Panc1 (cell line): ENCODE measurements around the gene CFAP221. TPM values are rescaled to one million over a fixed set of nuclear protein-coding genes. Genes with fewer than 3 reads are reported as not detected.

Source experiments
- ATAC-seq: fragments of 200-7000 bp; cut with Tn5 transposase; 2 replicates; pipeline ENCODE4 v1.9.1; 2020; ENCODE audit warnings: mild to moderate bottlenecking, moderate library complexity
- BruUV-seq: library from RNA; stranded (reverse); fragments of 400-500 nt; replicated peaks from 2 replicates; lab custom pipeline; 2021; lab: Mats Ljungman, UMichigan
- CTCF ChIA-PET: fragments of 300-600 bp; sonication (Branson Sonifier 250); formaldehyde crosslinking; loops from one replicate; lab custom pipeline; 2022; ENCODE audit warnings: antibody characterized with exemption; lab: Charles Lee
- POLR2A ChIA-PET: fragments of 300-600 bp; sonication (Branson Sonifier 250); formaldehyde crosslinking; loops from one replicate; lab custom pipeline; 2022; ENCODE audit warnings: antibody characterized with exemption; lab: Charles Lee
- DNase-seq: peaks from one replicate; pipeline ENCODE4 v3.0.0-alpha.2; 2010; ENCODE audit warnings: low read depth, low spot score
- H3K27ac ChIP-seq: 2 replicates; pipeline ENCODE4 v1.5.1; 2011; ENCODE audit warnings: mild to moderate bottlenecking, low read length, inconsistent platforms
- H3K27me3 ChIP-seq: fragments of 200-500 bp; sonication (Bioruptor generic); 2 replicates; pipeline ENCODE4 v1.6.0; 2014; ENCODE audit warnings: low read length, inconsistent platforms; ENCODE audit not compliant: control insufficient read depth, insufficient read depth
- H3K36me3 ChIP-seq: fragments of 200-500 bp; sonication (Bioruptor generic); 2 replicates; pipeline ENCODE4 v1.5.1; 2014; ENCODE audit warnings: inconsistent platforms, mild to moderate bottlenecking, low read length, moderate library complexity; ENCODE audit not compliant: control insufficient read depth, insufficient read depth
- H3K4me1 ChIP-seq: 2 replicates; pipeline ENCODE4 v1.5.1; 2011; ENCODE audit warnings: inconsistent platforms, mild to moderate bottlenecking, low read length, moderate library complexity; ENCODE audit not compliant: control insufficient read depth, insufficient read depth
- H3K4me3 ChIP-seq, 2 experiments: 2 replicates each; pipeline ENCODE4 v1.5.1; 2011 to 2012; ENCODE audit warnings: low read depth in 2 of 2, low read length in 2 of 2, mild to moderate bottlenecking in 2 of 2, inconsistent platforms in 1 of 2, moderate library complexity in 1 of 2
- H3K9me3 ChIP-seq: fragments of 200-500 bp; sonication (Bioruptor generic); 2 replicates; pipeline ENCODE4 v1.5.1; 2014; ENCODE audit warnings: low read depth, mild to moderate bottlenecking, inconsistent platforms, low read length, moderate library complexity; ENCODE audit not compliant: control insufficient read depth, insufficient read depth
- POLR2AphosphoS5 ChIP-seq: IDR thresholded peaks from 2 replicates; pipeline ENCODE4 v1.6.1; 2012; ENCODE audit warnings: mild to moderate bottlenecking, low read depth, low read length, moderate library complexity
- SIN3A ChIP-seq: IDR thresholded peaks from 2 replicates; pipeline ENCODE4 v1.6.1; 2012; ENCODE audit warnings: low read depth, mild to moderate bottlenecking, low read length, moderate library complexity, borderline replicate concordance; ENCODE audit not compliant: insufficient read depth
- TCF7L2 ChIP-seq: IDR thresholded peaks from 2 replicates; pipeline ENCODE4 v1.6.1; 2011; ENCODE audit warnings: mild to moderate bottlenecking, low read depth, low read length, inconsistent platforms
- in situ Hi-C: cut with HindIII; loops from 2 replicates; pipeline ENCODE4 v1.10.0; 2016; ENCODE audit warnings: low sequenced_read_pairs, low pct_unique_long_range_greater_than_20kb
- intact Hi-C: fragments of 100-400 bp; cut with micrococcal nuclease; formaldehyde crosslinking; loops from one replicate; pipeline ENCODE4 v1.10.0; 2022; ENCODE audit not compliant: unreplicated experiment
- total RNA-seq: library from RNA; stranded (reverse); gene quantifications from one replicate; pipeline ENCODE4 v1.2.1, GENCODE V29; 2021; ENCODE audit not compliant: unreplicated experiment
- TF ChIP-seq, protein P1 (sequence below): fragments of 450-650 bp; IDR thresholded peaks from 2 replicates; pipeline ENCODE4 v1.5.1; 2017; ENCODE audit warnings: mild to moderate bottlenecking
- TF ChIP-seq, protein P2 (sequence below), 2 experiments: IDR thresholded peaks; 2 replicates each; pipeline ENCODE4 v1.6.1; 2011 to 2012; ENCODE audit warnings: low read depth in 2 of 2, control low read depth in 1 of 2, low read length in 1 of 2, mild to moderate bottlenecking in 1 of 2, moderate library complexity in 1 of 2; ENCODE audit not compliant: insufficient read depth in 1 of 2

The CFAP221 gene
- total RNA-seq, 1 experiment from 2014 or later: not detected

DNA sequence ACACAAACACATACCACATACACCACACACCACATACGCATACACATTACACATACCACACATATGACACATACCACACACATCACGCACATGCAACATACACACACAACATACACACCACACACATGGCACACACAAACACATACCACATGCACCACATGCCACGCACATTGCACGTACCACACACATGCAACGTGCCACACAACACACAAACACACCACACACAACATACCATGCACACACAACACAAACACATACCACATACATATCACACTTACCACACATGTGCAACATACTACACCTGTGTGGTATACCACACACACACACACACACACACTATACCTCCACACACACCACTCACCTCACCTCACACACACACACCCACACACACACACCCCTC, 149.7 kb downstream of the CFAP221 start:
- no TSS peak for BruUV-seq
- H3K9me3 ChIP-seq: no peaks in the 10 kb centered on the region
- H3K36me3 ChIP-seq: no peaks in the 10 kb centered on the region
- TF ChIP-seq, protein P1, sequence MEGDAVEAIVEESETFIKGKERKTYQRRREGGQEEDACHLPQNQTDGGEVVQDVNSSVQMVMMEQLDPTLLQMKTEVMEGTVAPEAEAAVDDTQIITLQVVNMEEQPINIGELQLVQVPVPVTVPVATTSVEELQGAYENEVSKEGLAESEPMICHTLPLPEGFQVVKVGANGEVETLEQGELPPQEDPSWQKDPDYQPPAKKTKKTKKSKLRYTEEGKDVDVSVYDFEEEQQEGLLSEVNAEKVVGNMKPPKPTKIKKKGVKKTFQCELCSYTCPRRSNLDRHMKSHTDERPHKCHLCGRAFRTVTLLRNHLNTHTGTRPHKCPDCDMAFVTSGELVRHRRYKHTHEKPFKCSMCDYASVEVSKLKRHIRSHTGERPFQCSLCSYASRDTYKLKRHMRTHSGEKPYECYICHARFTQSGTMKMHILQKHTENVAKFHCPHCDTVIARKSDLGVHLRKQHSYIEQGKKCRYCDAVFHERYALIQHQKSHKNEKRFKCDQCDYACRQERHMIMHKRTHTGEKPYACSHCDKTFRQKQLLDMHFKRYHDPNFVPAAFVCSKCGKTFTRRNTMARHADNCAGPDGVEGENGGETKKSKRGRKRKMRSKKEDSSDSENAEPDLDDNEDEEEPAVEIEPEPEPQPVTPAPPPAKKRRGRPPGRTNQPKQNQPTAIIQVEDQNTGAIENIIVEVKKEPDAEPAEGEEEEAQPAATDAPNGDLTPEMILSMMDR: no peak
- in situ Hi-C loops: no loop called here
- CTCF ChIA-PET: no interaction called here
- intact Hi-C loops: no loop called here
- H3K4me1 ChIP-seq: no peaks in the 10 kb centered on the region
- DNase-seq: no peak
- no peak overlapping the region for H3K27ac ChIP-seq
- ATAC-seq: no peak
- POLR2A ChIA-PET: no interaction called here
- no peaks in the 10 kb centered on the region for H3K27me3 ChIP-seq
- H3K4me3 ChIP-seq: no peak overlapping the region

DNA sequence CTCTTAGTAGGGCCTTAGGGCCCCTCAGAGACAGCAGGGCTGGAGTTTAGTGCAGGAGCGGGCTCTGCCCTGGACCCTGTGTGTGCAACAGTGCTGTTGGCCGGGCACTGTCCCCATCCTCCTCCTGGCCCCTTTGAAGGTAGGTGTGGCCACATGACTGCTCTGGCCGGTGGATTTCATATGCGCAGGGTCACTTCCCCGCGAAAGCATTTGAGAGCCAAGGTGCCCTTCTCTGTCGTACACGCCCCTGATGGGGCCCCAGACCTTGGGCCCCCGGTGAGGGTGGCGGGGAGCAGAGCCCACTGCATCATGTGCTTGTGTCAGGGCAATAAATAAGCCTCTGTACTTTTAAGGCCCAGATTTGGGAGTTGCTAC, 150.2 kb downstream of the CFAP221 start:
- POLR2A ChIA-PET: no interaction called here
- Histone ChIP-seq H3K4me3 (no peak overlapping the region), H3K9me3 (no peaks in the 10 kb centered on the region), H3K36me3 (no peaks in the 10 kb centered on the region), H3K27ac (no peak overlapping the region), H3K4me1 (no peaks in the 10 kb centered on the region), H3K27me3 (no peaks in the 10 kb centered on the region)
- no peak for TF ChIP-seq SIN3A
- no peak for TF ChIP-seq POLR2AphosphoS5
- TF ChIP-seq TCF7L2: no peak
- TF ChIP-seq, protein P2, sequence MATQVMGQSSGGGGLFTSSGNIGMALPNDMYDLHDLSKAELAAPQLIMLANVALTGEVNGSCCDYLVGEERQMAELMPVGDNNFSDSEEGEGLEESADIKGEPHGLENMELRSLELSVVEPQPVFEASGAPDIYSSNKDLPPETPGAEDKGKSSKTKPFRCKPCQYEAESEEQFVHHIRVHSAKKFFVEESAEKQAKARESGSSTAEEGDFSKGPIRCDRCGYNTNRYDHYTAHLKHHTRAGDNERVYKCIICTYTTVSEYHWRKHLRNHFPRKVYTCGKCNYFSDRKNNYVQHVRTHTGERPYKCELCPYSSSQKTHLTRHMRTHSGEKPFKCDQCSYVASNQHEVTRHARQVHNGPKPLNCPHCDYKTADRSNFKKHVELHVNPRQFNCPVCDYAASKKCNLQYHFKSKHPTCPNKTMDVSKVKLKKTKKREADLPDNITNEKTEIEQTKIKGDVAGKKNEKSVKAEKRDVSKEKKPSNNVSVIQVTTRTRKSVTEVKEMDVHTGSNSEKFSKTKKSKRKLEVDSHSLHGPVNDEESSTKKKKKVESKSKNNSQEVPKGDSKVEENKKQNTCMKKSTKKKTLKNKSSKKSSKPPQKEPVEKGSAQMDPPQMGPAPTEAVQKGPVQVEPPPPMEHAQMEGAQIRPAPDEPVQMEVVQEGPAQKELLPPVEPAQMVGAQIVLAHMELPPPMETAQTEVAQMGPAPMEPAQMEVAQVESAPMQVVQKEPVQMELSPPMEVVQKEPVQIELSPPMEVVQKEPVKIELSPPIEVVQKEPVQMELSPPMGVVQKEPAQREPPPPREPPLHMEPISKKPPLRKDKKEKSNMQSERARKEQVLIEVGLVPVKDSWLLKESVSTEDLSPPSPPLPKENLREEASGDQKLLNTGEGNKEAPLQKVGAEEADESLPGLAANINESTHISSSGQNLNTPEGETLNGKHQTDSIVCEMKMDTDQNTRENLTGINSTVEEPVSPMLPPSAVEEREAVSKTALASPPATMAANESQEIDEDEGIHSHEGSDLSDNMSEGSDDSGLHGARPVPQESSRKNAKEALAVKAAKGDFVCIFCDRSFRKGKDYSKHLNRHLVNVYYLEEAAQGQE (IDR thresholded peaks at IDR 0.05; ENCODE audit: insufficient read depth in 1 of 2, low read depth in 2 of 2, low read length in 1 of 2): no peak
- TF ChIP-seq, protein P1: no peak
- ATAC-seq (no peak), DNase-seq (no peak)
- intact Hi-C loops (no loop called here), in situ Hi-C loops (no loop called here)
- CTCF ChIA-PET: no interaction called here
- no TSS peak for BruUV-seq
